GM12878 (cell line): ENCODE results near the gene DMD. TPM values are rescaled to one million over a fixed set of nuclear protein-coding genes. Genes with fewer than 3 reads are reported as not detected.

Experiments
- CBX5 ChIP-seq: sonication (generic); IDR thresholded peaks from 2 replicates; pipeline ENCODE4 v1.6.1; 2016; ENCODE audit warnings: low read depth, moderate library complexity, mild to moderate bottlenecking, inconsistent platforms
- ELK1 ChIP-seq: IDR thresholded peaks from 2 replicates; pipeline ENCODE4 v1.6.1; 2012; ENCODE audit warnings: low read depth, low read length, improper control_type of control experiment
- FOXM1 ChIP-seq: IDR thresholded peaks from 2 replicates; pipeline ENCODE4 v1.6.1; 2012; ENCODE audit warnings: low read depth, mild to moderate bottlenecking, inconsistent platforms, low read length, moderate library complexity
- HDGF ChIP-seq: fragments of 450-650 bp; IDR thresholded peaks from 2 replicates; pipeline ENCODE4 v1.6.1; 2016; ENCODE audit warnings: antibody characterized with exemption
- MEF2B ChIP-seq: fragments of 450-650 bp; IDR thresholded peaks from 2 replicates; pipeline ENCODE4 v1.6.1; 2018; ENCODE audit warnings: mild to moderate bottlenecking, moderate library complexity; ENCODE audit not compliant: partially characterized antibody, poor library complexity, severe bottlenecking
- MTA3 ChIP-seq: IDR thresholded peaks from 2 replicates; pipeline ENCODE4 v1.6.1; 2012; ENCODE audit warnings: low read length, inconsistent platforms, borderline replicate concordance
- NR2C1 ChIP-seq: fragments of 450-650 bp; IDR thresholded peaks from 2 replicates; pipeline ENCODE4 v1.6.1; 2017; ENCODE audit warnings: antibody characterized with exemption, mild to moderate bottlenecking, moderate library complexity
- PAX5 ChIP-seq: IDR thresholded peaks from 2 replicates; pipeline ENCODE4 v1.6.1; 2011; ENCODE audit warnings: low read depth, low read length, borderline replicate concordance
- REST ChIP-seq: IDR thresholded peaks from 2 replicates; pipeline ENCODE4 v1.6.1; 2012; ENCODE audit warnings: mild to moderate bottlenecking, low read depth, low read length
- SREBF1 ChIP-seq: IDR thresholded peaks from 2 replicates; pipeline ENCODE4 v1.6.1; 2012; ENCODE audit warnings: mild to moderate bottlenecking, low read length
- polyA plus RNA-seq, 11 experiments: library from polyadenylated mRNA; depleted of rRNA in 4 of 11; unstranded in 6 of 11; stranded (reverse) in 5 of 11; fragments of >200 nt; fragmentation: Nextera tagmentation in 4 of 11; fragmentation: Illumina TruSeq in 1 of 11; extraction: Ambion mirVana in 4 of 11; extraction: Trizol in 1 of 11; gene quantifications; 1 replicate in 1 of 11; 2 replicates in 10 of 11; pipeline versions ENCODE4 v1.2.1 to v1.2.3, GENCODE V29; 2011 to 2016; ENCODE audit warnings: inconsistent platforms in 2 of 11, missing spikeins in 2 of 11, low read depth in 1 of 11
- total RNA-seq, 4 experiments: library from RNA; depleted of rRNA in 3 of 4; stranded (reverse); fragments of >200 nt in 3 of 4; fragmentation: Illumina TruSeq in 1 of 4; extraction: Trizol in 1 of 4; gene quantifications; 2 replicates each; pipeline versions ENCODE4 v1.2.1 to v1.2.3, GENCODE V29; 2013 to 2021

Gene DMD
- total and polyA plus RNA-seq, 10 of the 15 experiments (the other 5 are each of a cell fraction or from before 2014, with no cell fraction given): 1.4 to 24.3 (median 4.3) TPM

GRCh38 chrX:31550158-31550557 lies 1661.2 kb downstream of the DMD start (continued):
- no peak for TF ChIP-seq ELK1
- no peak for TF ChIP-seq HDGF
- no peak for TF ChIP-seq REST
- TF ChIP-seq SREBF1: no peak
- no peak for TF ChIP-seq MEF2B
- TF ChIP-seq NR2C1: no peak
- no peak for TF ChIP-seq PAX5
- no peak for TF ChIP-seq MTA3
- no peak for TF ChIP-seq FOXM1
- TF ChIP-seq CBX5: no peak
